Psoas muscle (tissue), 8 donors: ENCODE results near the gene TENM4. TPM values are rescaled to one million over a fixed set of nuclear protein-coding genes. Genes with fewer than 3 reads are reported as not detected.
A peak's percentile ranks its signal among the peaks of the same experiment; 100 is the strongest.

Experiments
- ATAC-seq, 4 donors: fragments of 200-7000 bp; cut with Tn5 transposase; one replicate each; pipeline ENCODE4 v1.9.1; 2020; ENCODE audit warnings: moderate library complexity in 3 of 4, mild to moderate bottlenecking in 2 of 4
- DNase-seq, 2 donors: peaks; one replicate each; pipeline ENCODE4 v3.0.0-alpha.2; 2020
- H3K27ac ChIP-seq: fragments of 200-600 bp; one replicate; pipeline ENCODE4 v1.8.0; 2022
- H3K27me3 ChIP-seq, 3 donors: fragments of 200-600 bp in 1 of 3; one replicate each; pipeline versions ENCODE4 v1.6.1 to v1.8.0; 2013 to 2022; ENCODE audit warnings: low read length in 2 of 3, mild to moderate bottlenecking in 2 of 3, moderate library complexity in 1 of 3; ENCODE audit not compliant: insufficient read depth in 3 of 3
- H3K36me3 ChIP-seq, 2 donors: fragments of 200-600 bp in 1 of 2; one replicate each; pipeline versions ENCODE4 v1.6.1 to v1.8.0; 2013 to 2022; ENCODE audit warnings: low read depth in 1 of 2, mild to moderate bottlenecking in 1 of 2, moderate library complexity in 1 of 2; ENCODE audit not compliant: insufficient read depth in 1 of 2
- H3K4me1 ChIP-seq: fragments of 200-600 bp; one replicate; pipeline ENCODE4 v1.8.0; 2022
- H3K4me3 ChIP-seq: fragments of 200-600 bp; one replicate; pipeline ENCODE4 v1.8.0; 2022; ENCODE audit warnings: mild to moderate bottlenecking
- H3K9me3 ChIP-seq: fragments of 200-600 bp; one replicate; pipeline ENCODE4 v1.8.0; 2022
- WGBS, 3 donors: extraction: QIAGEN DNeasy Blood & Tissue Kit; methylation state at CpG; one replicate each; pipeline versions ENCODE4 v1.1.6 to v1.1.7; 2013; 5-methylcytosine and 5-hydroxymethylcytosine counted together
- intact Hi-C, 2 donors: fragments of 100-400 bp; cut with DNase I; formaldehyde crosslinking; loops; one replicate each; pipeline versions ENCODE4 v1.11.0 to v1.14.2; 2022
- polyA plus RNA-seq, 3 donors: library from polyadenylated mRNA; stranded (reverse); fragments of 200-250 nt; gene quantifications; one replicate each; pipeline ENCODE4 v1.2.3, GENCODE V29; 2013
- total RNA-seq, 4 donors: library from RNA; stranded (reverse); fragmentation: NEBNext Ultra II Directional in 2 of 4; extraction: Animal tissue kit (Norgen Biotek cat#: 25700) in 2 of 4; gene quantifications; one replicate each; pipeline versions ENCODE4 v1.2.1 to v1.2.4, GENCODE V29; 2021 to 2023
- TF ChIP-seq, protein P1 (sequence below): fragments of 200-600 bp; IDR thresholded peaks from one replicate; pipeline ENCODE4 v1.8.0; 2022; ENCODE audit warnings: antibody characterized with exemption
- donor health status: healthy with polysubstance abuse.
- donor health status: DM: no; HTN: no; CAD: no; lungs with moderate emphysema.
- donor health status: Bipolar disorder and iron deficiency.
- donor health status: healthy.
- donor health status: DM: yes; HTN: yes; CAD: no.
- donor health status: DM: no; HTN: no; CAD: no.
- donor health status: DM: no; HTN: no; CAD: no.
- donor health status: DM: yes; HTN: yes; CAD: no.

TENM4 gene
- total and polyA plus RNA-seq, 7 donors, result 0.05 to 1.7 (median 0.48) TPM

DNA sequence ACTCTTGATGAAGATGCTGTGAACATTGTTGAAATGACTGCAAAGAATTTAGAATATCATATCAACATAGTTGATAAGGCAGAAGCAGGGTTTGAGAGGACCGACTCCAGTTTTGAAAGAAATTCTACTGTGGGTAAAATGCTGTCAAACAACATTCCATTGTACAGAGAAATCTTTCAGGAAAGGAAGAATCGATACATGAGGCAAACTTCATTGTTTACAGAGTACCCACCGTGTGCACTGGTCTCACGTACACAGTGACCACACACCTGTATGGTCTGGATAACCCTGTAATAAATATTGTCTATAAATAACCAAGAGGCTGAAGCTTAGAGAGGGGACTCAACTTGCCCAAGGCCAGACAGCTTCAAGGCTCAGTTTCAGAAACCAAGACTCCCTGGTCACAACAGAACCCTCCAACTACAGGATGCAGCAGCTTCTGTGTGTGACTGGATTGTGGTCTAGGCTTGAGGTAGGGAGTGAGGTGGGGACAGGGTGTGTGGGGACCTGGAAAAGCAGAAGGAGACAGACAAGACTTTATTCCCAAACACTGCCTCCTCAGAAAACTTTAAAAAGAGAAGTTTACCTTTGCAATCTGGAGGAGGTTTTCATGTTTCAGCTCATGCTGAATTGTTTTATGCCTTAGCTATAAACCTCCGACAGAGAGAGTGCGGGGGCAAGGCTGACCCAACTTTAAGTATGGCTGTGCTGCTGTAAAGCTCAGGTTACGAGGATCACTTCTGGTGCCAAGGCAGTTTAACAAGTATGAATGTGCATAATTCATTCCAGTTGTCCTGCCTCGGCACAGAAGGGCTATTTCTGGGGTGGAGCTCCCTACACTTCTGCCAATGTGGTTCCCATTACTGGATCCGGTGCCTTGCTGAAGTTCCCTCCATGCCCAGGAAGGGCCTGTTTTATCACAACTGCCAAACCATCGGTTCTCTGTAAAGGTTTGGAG lies 493.6 kb downstream of the TENM4 start:
- DNase-seq, result no peak
- no peaks in the 10 kb centered on the region for H3K27me3 ChIP-seq
- no peak overlapping the region for H3K27ac ChIP-seq
- WGBS, 3 donors, result 38 to 48% (median 45%) methylated on average over 10 of the region's 10 CpGs
- ATAC-seq, result peak; percentile 64 to 97 (median 93)
- H3K4me1 ChIP-seq, result peaks cover 20% of the 10 kb centered on the region
- H3K4me3 ChIP-seq, result no peak overlapping the region
- H3K9me3 ChIP-seq, result peaks cover 6% of the 10 kb centered on the region
- TF ChIP-seq, protein P1, sequence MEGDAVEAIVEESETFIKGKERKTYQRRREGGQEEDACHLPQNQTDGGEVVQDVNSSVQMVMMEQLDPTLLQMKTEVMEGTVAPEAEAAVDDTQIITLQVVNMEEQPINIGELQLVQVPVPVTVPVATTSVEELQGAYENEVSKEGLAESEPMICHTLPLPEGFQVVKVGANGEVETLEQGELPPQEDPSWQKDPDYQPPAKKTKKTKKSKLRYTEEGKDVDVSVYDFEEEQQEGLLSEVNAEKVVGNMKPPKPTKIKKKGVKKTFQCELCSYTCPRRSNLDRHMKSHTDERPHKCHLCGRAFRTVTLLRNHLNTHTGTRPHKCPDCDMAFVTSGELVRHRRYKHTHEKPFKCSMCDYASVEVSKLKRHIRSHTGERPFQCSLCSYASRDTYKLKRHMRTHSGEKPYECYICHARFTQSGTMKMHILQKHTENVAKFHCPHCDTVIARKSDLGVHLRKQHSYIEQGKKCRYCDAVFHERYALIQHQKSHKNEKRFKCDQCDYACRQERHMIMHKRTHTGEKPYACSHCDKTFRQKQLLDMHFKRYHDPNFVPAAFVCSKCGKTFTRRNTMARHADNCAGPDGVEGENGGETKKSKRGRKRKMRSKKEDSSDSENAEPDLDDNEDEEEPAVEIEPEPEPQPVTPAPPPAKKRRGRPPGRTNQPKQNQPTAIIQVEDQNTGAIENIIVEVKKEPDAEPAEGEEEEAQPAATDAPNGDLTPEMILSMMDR, result no peak
- no peaks in the 10 kb centered on the region for H3K36me3 ChIP-seq
- intact Hi-C loops, result no loop called here

DNA sequence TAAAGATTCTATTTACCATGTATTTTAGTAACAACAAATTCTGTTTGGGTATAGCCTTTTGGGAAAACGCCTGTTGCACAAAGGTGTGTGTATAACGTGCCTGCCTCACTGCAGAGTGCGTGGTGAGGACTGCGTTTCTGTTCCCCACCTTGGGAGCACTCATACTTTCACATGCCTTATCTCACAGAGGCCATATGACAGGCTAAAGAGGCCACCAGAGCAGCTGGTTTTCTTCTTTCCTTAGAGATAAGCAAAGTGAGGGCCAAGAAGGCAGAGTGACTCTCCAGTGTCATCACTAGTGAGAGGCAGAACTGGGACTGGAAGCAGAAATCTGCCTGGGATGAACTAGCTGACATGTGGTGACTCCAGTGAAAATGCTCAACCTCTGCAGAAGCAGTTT lies 497.0 kb downstream of the TENM4 start:
- TF ChIP-seq, protein P1, result no peak
- Histone ChIP-seq H3K4me3 (no peak overlapping the region), H3K36me3 (no peaks in the 10 kb centered on the region), H3K9me3 (peaks cover 6% of the 10 kb centered on the region), H3K4me1 (peaks cover 14% of the 10 kb centered on the region), H3K27me3 (no peaks in the 10 kb centered on the region), H3K27ac (no peak overlapping the region)
- DNase-seq (no peak), ATAC-seq (no peak)
- intact Hi-C loops, result no loop called here
- 82 to 92% (median 90%) methylated on average over 4 of the region's 4 CpGs for WGBS, 3 donors

DNA sequence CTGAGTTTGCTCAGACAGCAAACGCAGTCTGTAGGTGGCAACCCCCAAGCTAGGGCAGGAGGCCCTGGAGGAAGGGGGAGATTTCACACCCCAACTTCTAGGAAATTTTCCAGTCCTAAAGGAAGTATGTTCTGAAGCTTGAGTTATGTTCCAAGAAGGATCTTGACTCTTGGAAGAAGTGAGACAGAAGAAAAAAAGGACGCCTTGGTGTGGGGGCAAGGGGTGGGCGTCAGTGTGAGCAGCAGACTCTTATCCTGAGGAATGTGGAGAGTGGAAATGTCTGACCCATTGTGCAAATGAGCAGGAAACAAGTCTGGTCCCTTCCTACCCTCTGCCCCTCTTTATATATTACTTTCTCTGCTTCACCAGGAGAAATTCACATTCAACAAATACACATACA lies 497.7 kb downstream of the TENM4 start:
- intact Hi-C loops, result no loop called here
- no peak for ATAC-seq

DNA sequence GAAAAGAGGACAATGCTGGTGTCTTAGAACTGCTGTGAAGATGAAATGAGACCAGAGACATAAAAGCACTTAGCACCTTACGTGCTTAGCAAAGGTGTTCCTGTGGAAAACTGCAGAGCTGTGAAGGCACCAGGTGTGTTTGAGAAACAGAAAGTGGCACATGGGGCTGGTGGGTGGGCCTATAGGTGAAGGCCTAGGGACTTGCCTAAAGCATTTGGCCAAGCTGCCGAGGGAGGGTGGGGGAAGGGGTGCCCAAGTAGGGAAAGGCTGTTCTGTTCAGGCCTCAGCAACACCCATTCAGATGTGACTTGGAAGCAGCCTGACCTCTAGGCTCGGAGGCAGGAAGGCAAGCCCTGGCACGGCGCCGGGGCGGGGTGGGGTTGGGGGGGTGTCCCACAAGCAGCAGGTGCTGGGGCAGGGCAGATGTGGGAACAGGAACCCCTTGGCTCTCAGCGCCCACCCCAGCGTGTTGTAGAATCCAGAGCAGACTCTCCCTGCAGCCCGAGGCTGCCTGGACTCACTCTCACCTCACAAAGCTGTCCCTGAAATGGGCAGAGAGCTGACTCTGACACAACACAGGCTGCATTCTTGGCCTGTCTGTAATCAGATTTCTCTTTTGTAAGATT lies 499.5 kb downstream of the TENM4 start:
- intact Hi-C loops, result no loop called here
- peak in 2 of 4 donors; percentile 30 to 41 for ATAC-seq
- Histone ChIP-seq H3K27ac (no peak overlapping the region), H3K36me3 (no peaks in the 10 kb centered on the region), H3K4me3 (no peak overlapping the region), H3K9me3 (peaks cover 4% of the 10 kb centered on the region), H3K4me1 (no peaks in the 10 kb centered on the region), H3K27me3 (no peaks in the 10 kb centered on the region)
- DNase-seq, result no peak
- 41 to 62% (median 46%) methylated on average over 10 of the region's 10 CpGs for WGBS, 3 donors
- TF ChIP-seq, protein P1, result no peak

More for the DNA sequence above, 497.7 kb downstream of the TENM4 start:
- Histone ChIP-seq H3K9me3 (peaks cover 6% of the 10 kb centered on the region), H3K4me1 (peaks cover 11% of the 10 kb centered on the region), H3K27ac (no peak overlapping the region), H3K36me3 (no peaks in the 10 kb centered on the region), H3K4me3 (no peak overlapping the region), H3K27me3 (no peaks in the 10 kb centered on the region)
- 48 to 72% (median 63%) methylated on average over 3 of the region's 3 CpGs for WGBS, 3 donors
- DNase-seq, result no peak
- TF ChIP-seq, protein P1, result no peak
